Stimulated activated CD4-positive, alpha-beta T cell treated with anti-CD3 and anti-CD28 coated beads, Interleukin-4, amount 100 ng/mL, for 4 hours (primary cell): ENCODE results near the gene HNRNPA1L2.
A peak's percentile ranks its signal among the peaks of the same experiment; 100 is the strongest.
"Not testable (repeated sequence)": the region's sequence is repeated elsewhere in the genome, so short reads cannot be mapped to it uniquely, and the experiment has no call there.

Experiments used
- DNase-seq, 2 experiments: peaks; one replicate each; pipeline ENCODE4 v3.0.0-alpha.2; 2020

The HNRNPA1L2 gene

GRCh38 chr13:52642131-52642530 lies at the start of gene HNRNPA1L2:
Gene HNRNPA1L2, plus strand, starts transcription at chr13:52642431. Its CDS starts 62 bp downstream, at chr13:52642493.
- DNase-seq = no peak

- not testable (repeated sequence) for DNase-seq
Observed at GRCh38 chr13:52593175-52593574, 49.1 kb upstream of the HNRNPA1L2 start.

- DNase-seq = not testable (repeated sequence)
Observed at GRCh38 chr13:52593812-52594211, 48.4 kb upstream of the HNRNPA1L2 start.

GRCh38 chr13:52594295-52594694 lies 47.9 kb upstream of the HNRNPA1L2 start:
- DNase-seq = not testable (repeated sequence)

- DNase-seq = no peak
Observed at GRCh38 chr13:52597676-52598075, 44.6 kb upstream of the HNRNPA1L2 start.

- DNase-seq = no peak
Observed at GRCh38 chr13:52599037-52599847, 43.0 kb upstream of the HNRNPA1L2 start.

GRCh38 chr13:52599848-52600603 lies 42.2 kb upstream of the HNRNPA1L2 start:
- DNase-seq = peak in 1 of 2 experiments; percentile 1

- no peak for DNase-seq
Observed at GRCh38 chr13:52600666-52601065, 41.6 kb upstream of the HNRNPA1L2 start.

- not testable (repeated sequence) for DNase-seq
Observed at GRCh38 chr13:52603316-52603715, 38.9 kb upstream of the HNRNPA1L2 start.

GRCh38 chr13:52606126-52606525 lies 36.1 kb upstream of the HNRNPA1L2 start:
- not testable (repeated sequence) for DNase-seq

- not testable (repeated sequence) for DNase-seq
Observed at GRCh38 chr13:52606795-52607194, 35.4 kb upstream of the HNRNPA1L2 start.

- not testable (repeated sequence) for DNase-seq
Observed at GRCh38 chr13:52608184-52608583, 34.0 kb upstream of the HNRNPA1L2 start.

- not testable (repeated sequence) for DNase-seq
Observed at GRCh38 chr13:52609013-52609606, 33.1 kb upstream of the HNRNPA1L2 start.

- DNase-seq = not testable (repeated sequence)
Observed at GRCh38 chr13:52610158-52610557, 32.1 kb upstream of the HNRNPA1L2 start.

GRCh38 chr13:52615134-52615801 lies 27.0 kb upstream of the HNRNPA1L2 start:
- DNase-seq = no peak

GRCh38 chr13:52615812-52616211 lies 26.4 kb upstream of the HNRNPA1L2 start:
- DNase-seq = no peak

- peak; percentile 76 to 77 for DNase-seq
Observed at GRCh38 chr13:52617070-52618060, 24.9 kb upstream of the HNRNPA1L2 start.

GRCh38 chr13:52631083-52631690 lies 11.0 kb upstream of the HNRNPA1L2 start:
- DNase-seq = not testable (repeated sequence)

GRCh38 chr13:52638666-52639328 lies 3.4 kb upstream of the HNRNPA1L2 start:
- DNase-seq = no peak

- DNase-seq = no peak
Observed at GRCh38 chr13:52644108-52644507, 1.9 kb downstream of the HNRNPA1L2 start.
